ENCODE measurements around the gene TECTA. TPM values are rescaled to one million over a fixed set of nuclear protein-coding genes. Genes with fewer than 3 reads are reported as not detected.

TECTA gene
- total RNA-seq, 3 donors from 2014 or later = 0.20 to 0.82 (median 0.39) TPM

GRCh38 chr11:121082219-121082618 lies 18.8 kb upstream of the TECTA start:
- DNase-seq = no peak
- no peak overlapping the region for H3K4me3 ChIP-seq
- H3K36me3 ChIP-seq (ENCODE audit: low read depth) = no peaks in the 10 kb centered on the region
- H3K4me1 ChIP-seq (ENCODE audit: low read depth) = no peaks in the 10 kb centered on the region
- intact Hi-C loops (cut with DNase I, micrococcal nuclease) = no loop called here
- no peak for ATAC-seq
- no peak for TF ChIP-seq CTCF (IDR thresholded peaks at IDR 0.05)
- H3K9me3 ChIP-seq = no peaks in the 10 kb centered on the region

GRCh38 chr11:121082670-121083069 lies 18.4 kb upstream of the TECTA start:
- TF ChIP-seq CTCF (IDR thresholded peaks at IDR 0.05) = no peak
- DNase-seq (no peak), ATAC-seq (no peak)
- Histone ChIP-seq H3K36me3 (ENCODE audit: low read depth) (no peaks in the 10 kb centered on the region), H3K4me1 (ENCODE audit: low read depth) (no peaks in the 10 kb centered on the region), H3K4me3 (no peak overlapping the region), H3K9me3 (no peaks in the 10 kb centered on the region)
- intact Hi-C loops (cut with DNase I, micrococcal nuclease) = no loop called here

GRCh38 chr11:121086866-121087265 lies 14.2 kb upstream of the TECTA start:
- intact Hi-C loops (cut with DNase I, micrococcal nuclease) = no loop called here
- no peak for TF ChIP-seq CTCF (IDR thresholded peaks at IDR 0.05)

GRCh38 chr11:121089566-121089965 lies 11.5 kb upstream of the TECTA start:
- H3K36me3 ChIP-seq (ENCODE audit: low read depth) = no peaks in the 10 kb centered on the region
- intact Hi-C loops (cut with DNase I, micrococcal nuclease) = no loop called here
- no peak overlapping the region for H3K4me3 ChIP-seq
- DNase-seq = no peak
- no peak for ATAC-seq
- no peaks in the 10 kb centered on the region for H3K9me3 ChIP-seq
- TF ChIP-seq CTCF (IDR thresholded peaks at IDR 0.05) = no peak
- H3K4me1 ChIP-seq (ENCODE audit: low read depth) = no peaks in the 10 kb centered on the region

More at GRCh38 chr11:121086866-121087265, 14.2 kb upstream of the TECTA start:
- ATAC-seq (no peak), DNase-seq (no peak)
- no peak overlapping the region for H3K4me3 ChIP-seq
- H3K36me3 ChIP-seq (ENCODE audit: low read depth) = no peaks in the 10 kb centered on the region
- H3K4me1 ChIP-seq (ENCODE audit: low read depth) = no peaks in the 10 kb centered on the region
- H3K9me3 ChIP-seq = no peaks in the 10 kb centered on the region

GRCh38 chr11:121090145-121090721 lies 10.8 kb upstream of the TECTA start:
- Histone ChIP-seq H3K9me3 (no peaks in the 10 kb centered on the region), H3K4me1 (ENCODE audit: low read depth) (no peaks in the 10 kb centered on the region), H3K36me3 (ENCODE audit: low read depth) (no peaks in the 10 kb centered on the region), H3K4me3 (no peak overlapping the region)
- no peak for TF ChIP-seq CTCF (IDR thresholded peaks at IDR 0.05)
- ATAC-seq = no peak
- intact Hi-C loops (cut with DNase I, micrococcal nuclease) = no loop called here
- no peak for DNase-seq
